Measurements from ENCODE around the gene ARSG. TPM values are rescaled to one million over a fixed set of nuclear protein-coding genes. Genes with fewer than 3 reads are reported as not detected.

Gene ARSG
- total RNA-seq, 2 experiments from 2014 or later = 26.1 to 53.0 TPM

GRCh38 chr17:68356520-68356919, 65.2 kb downstream of the ARSG start:
- no peaks in the 10 kb centered on the region for H3K36me3 ChIP-seq (ENCODE audit: insufficient read depth, low read length)
- DNase-seq (ENCODE audit: low spot score) = no peak
- H3K4me3 ChIP-seq (ENCODE audit: low read depth, low read length, poor library complexity, severe bottlenecking) = no peak overlapping the region
- no peaks in the 10 kb centered on the region for H3K9me2 ChIP-seq (ENCODE audit: insufficient read depth, low read length)
- TF ChIP-seq CTCF (conservative IDR thresholded peaks at IDR 0.05; ENCODE audit: low read length) (no peak), EZH2phosphoT487 (IDR thresholded peaks at IDR 0.05; ENCODE audit: borderline replicate concordance, low read depth, low read length) (no peak)
- POLR2A ChIA-PET = interaction anchor here (0.6 to 1.8 kb wide), 7 partner anchors 9 to 131 kb away, joined by 3 to 7 read pairs (median 4); no protein-coding TSS in a partner anchor
- peaks cover 5% of the 10 kb centered on the region for H3K4me1 ChIP-seq (ENCODE audit: insufficient read depth, low read length, poor library complexity, severe bottlenecking)
- BruUV-seq (replicated peaks) = no TSS peak
- intact Hi-C loops (cut with micrococcal nuclease; ENCODE audit: unreplicated experiment) = loop anchor here (5.0 kb wide), 1 partner anchor 64 kb away; the partner anchor contains the start of genes ARSG and SLC16A6
- H3K4me2 ChIP-seq (ENCODE audit: low read length) = no peak overlapping the region
- no peak overlapping the region for H2AFZ ChIP-seq (ENCODE audit: low read length)
- CTCF ChIA-PET (ENCODE audit: unreplicated experiment) = interaction anchor here (0.6 to 1.1 kb wide), 3 partner anchors 9 to 64 kb away, joined by 3 read pairs; no protein-coding TSS in a partner anchor
- H4K20me1 ChIP-seq (ENCODE audit: insufficient read depth, low read length) = no peaks in the 10 kb centered on the region
- H3K27ac ChIP-seq (ENCODE audit: low read depth, low read length, poor library complexity, severe bottlenecking) = no peak overlapping the region
- H3K79me2 ChIP-seq (ENCODE audit: insufficient read depth, low read depth, low read length) = no peaks in the 10 kb centered on the region
- H3K9me3 ChIP-seq (ENCODE audit: low read length) = no peaks in the 10 kb centered on the region

- Histone ChIP-seq H3K4me2 (ENCODE audit: low read length) (no peak overlapping the region), H3K36me3 (ENCODE audit: insufficient read depth, low read length) (no peaks in the 10 kb centered on the region), H3K4me1 (ENCODE audit: insufficient read depth, low read length, poor library complexity, severe bottlenecking) (peaks cover 5% of the 10 kb centered on the region), H3K27ac (ENCODE audit: low read depth, low read length, poor library complexity, severe bottlenecking) (no peak overlapping the region), H2AFZ (ENCODE audit: low read length) (no peak overlapping the region), H3K9me2 (ENCODE audit: insufficient read depth, low read length) (no peaks in the 10 kb centered on the region), H3K9me3 (ENCODE audit: low read length) (no peaks in the 10 kb centered on the region), H3K79me2 (ENCODE audit: insufficient read depth, low read depth, low read length) (no peaks in the 10 kb centered on the region), H4K20me1 (ENCODE audit: insufficient read depth, low read length) (no peaks in the 10 kb centered on the region), H3K4me3 (ENCODE audit: low read depth, low read length, poor library complexity, severe bottlenecking) (no peak overlapping the region)
- intact Hi-C loops (cut with micrococcal nuclease; ENCODE audit: unreplicated experiment) = loop anchor here (5.0 kb wide), 1 partner anchor 65 kb away; the partner anchor contains the start of genes ARSG and SLC16A6
- TF ChIP-seq CTCF (conservative IDR thresholded peaks at IDR 0.05; ENCODE audit: low read length) (no peak), EZH2phosphoT487 (IDR thresholded peaks at IDR 0.05; ENCODE audit: borderline replicate concordance, low read depth, low read length) (no peak)
- no peak for DNase-seq (ENCODE audit: low spot score)
- CTCF ChIA-PET (ENCODE audit: unreplicated experiment) = interaction anchor here (0.6 to 0.8 kb wide), 3 partner anchors 19 to 64 kb away, joined by 3 read pairs; no protein-coding TSS in a partner anchor
- no TSS peak for BruUV-seq (replicated peaks)
- POLR2A ChIA-PET = interaction anchor here (0.6 to 1.7 kb wide), 6 partner anchors 10 to 131 kb away, joined by 3 to 7 read pairs (median 4); no protein-coding TSS in a partner anchor
These were observed 65.7 kb downstream of the ARSG start for GRCh38 chr17:68356949-68357455.

DNA sequence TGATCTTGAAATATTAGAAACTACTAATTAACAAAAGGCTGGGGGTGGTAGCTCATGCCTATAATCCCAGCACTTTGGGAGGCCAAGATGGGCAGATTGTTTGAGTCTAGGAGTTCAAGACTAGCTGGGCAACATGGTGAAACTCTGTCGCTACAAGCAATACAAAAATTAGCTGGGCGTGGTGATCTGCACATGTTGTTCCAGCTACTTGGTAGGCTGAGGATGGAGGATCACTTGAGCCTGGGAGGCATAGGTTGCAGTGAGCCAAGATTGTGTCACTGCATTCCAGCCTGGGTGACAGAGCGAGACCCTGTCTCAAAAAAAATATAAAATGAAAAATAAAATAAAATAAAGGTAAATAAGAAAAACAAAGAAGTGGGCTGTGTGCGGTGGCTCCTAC, 66.6 kb downstream of the ARSG start:
- no peaks in the 10 kb centered on the region for H3K9me3 ChIP-seq (ENCODE audit: low read length)
- CTCF ChIA-PET (ENCODE audit: unreplicated experiment) = interaction anchor here (0.8 kb wide), 1 partner anchor 41 kb away, joined by 3 read pairs; no protein-coding TSS in a partner anchor
- H3K4me1 ChIP-seq (ENCODE audit: insufficient read depth, low read length, poor library complexity, severe bottlenecking) = peaks cover 5% of the 10 kb centered on the region
- no peaks in the 10 kb centered on the region for H3K79me2 ChIP-seq (ENCODE audit: insufficient read depth, low read depth, low read length)
- BruUV-seq (replicated peaks) = no TSS peak
- no peak for DNase-seq (ENCODE audit: low spot score)
- no peak overlapping the region for H3K4me3 ChIP-seq (ENCODE audit: low read depth, low read length, poor library complexity, severe bottlenecking)
- H2AFZ ChIP-seq (ENCODE audit: low read length) = no peak overlapping the region
- no peak overlapping the region for H3K27ac ChIP-seq (ENCODE audit: low read depth, low read length, poor library complexity, severe bottlenecking)
- intact Hi-C loops (cut with micrococcal nuclease; ENCODE audit: unreplicated experiment) = loop anchor here (5.0 kb wide), 1 partner anchor 66 kb away; the partner anchor contains the start of genes ARSG and SLC16A6
- H3K36me3 ChIP-seq (ENCODE audit: insufficient read depth, low read length) = no peaks in the 10 kb centered on the region
- H4K20me1 ChIP-seq (ENCODE audit: insufficient read depth, low read length) = no peaks in the 10 kb centered on the region
- H3K4me2 ChIP-seq (ENCODE audit: low read length) = no peak overlapping the region
- no peaks in the 10 kb centered on the region for H3K9me2 ChIP-seq (ENCODE audit: insufficient read depth, low read length)
- TF ChIP-seq CTCF (conservative IDR thresholded peaks at IDR 0.05; ENCODE audit: low read length) (no peak), EZH2phosphoT487 (IDR thresholded peaks at IDR 0.05; ENCODE audit: borderline replicate concordance, low read depth, low read length) (no peak)
- POLR2A ChIA-PET = interaction anchor here (1.7 kb wide), 1 partner anchor 11 kb away, joined by 7 read pairs; no protein-coding TSS in a partner anchor
